SK-N-MC (cell line): Measurements from ENCODE around the gene FGF14.

Experiments used
- EZH2 ChIP-seq: fragments of 200-600 bp; sonication (generic); IDR thresholded peaks from one replicate; pipeline ENCODE4 v1.6.1; 2017; ENCODE audit warnings: antibody characterized with exemption
- FOXP2 ChIP-seq: optimal IDR thresholded peaks from 2 replicates; pipeline ENCODE3; 2011; ENCODE audit warnings: mild to moderate bottlenecking, moderate library complexity; ENCODE audit not compliant: insufficient read depth; ENCODE audit errors: extremely low read length, control extremely low read depth
- POLR2AphosphoS5 ChIP-seq: IDR thresholded peaks from 2 replicates; pipeline ENCODE4 v1.6.1; 2012; ENCODE audit warnings: mild to moderate bottlenecking, low read depth, low read length, borderline replicate concordance

GRCh38 chr13:101727118-101727517 is 674.7 kb downstream of the FGF14 start:
- TF ChIP-seq EZH2 = no peak
- no peak for TF ChIP-seq FOXP2
- TF ChIP-seq POLR2AphosphoS5 = no peak
